Ovary (tissue), 9 donors: Measurements from ENCODE around the gene ZSWIM7. TPM values are rescaled to one million over a fixed set of nuclear protein-coding genes. Genes with fewer than 3 reads are reported as not detected.

Experiments
- DNase-seq, 5 donors: peaks; one replicate each; pipeline ENCODE4 v3.0.0-alpha.2; 2019 to 2020
- H3K27ac ChIP-seq, 2 donors: fragments of 200-600 bp; one replicate each; pipeline versions ENCODE4 v1.5.1 to v1.8.0; 2019 to 2022
- H3K27me3 ChIP-seq: fragments of 200-600 bp; one replicate; pipeline ENCODE4 v1.8.0; 2022
- H3K36me3 ChIP-seq: fragments of 200-600 bp; sonication (generic); one replicate; pipeline ENCODE4 v1.5.1; 2019
- H3K4me1 ChIP-seq: one replicate; pipeline ENCODE4 v1.8.1; 2013; ENCODE audit warnings: mild to moderate bottlenecking, moderate library complexity; ENCODE audit not compliant: insufficient read depth
- H3K4me3 ChIP-seq: fragments of 200-600 bp; sonication (generic); one replicate; pipeline ENCODE4 v1.5.1; 2017
- H3K9me3 ChIP-seq, 2 donors: fragments of 200-600 bp in 1 of 2; sonication (generic) in 1 of 2; one replicate each; pipeline versions ENCODE4 v1.5.1 to v1.8.1; 2013 to 2019; ENCODE audit warnings: mild to moderate bottlenecking in 1 of 2, moderate library complexity in 1 of 2
- EP300 ChIP-seq: sonication (generic); formaldehyde crosslinking; IDR thresholded peaks from one replicate; pipeline ENCODE4 v1.6.1; 2017; ENCODE audit warnings: antibody characterized with exemption
- POLR2A ChIP-seq: fragments of 450-650 bp; IDR thresholded peaks from one replicate; pipeline ENCODE4 v1.6.1; 2017; ENCODE audit warnings: antibody characterized with exemption, mild to moderate bottlenecking, moderate library complexity
- WGBS, 3 donors: extraction: QIAGEN DNeasy Blood & Tissue Kit in 1 of 3; methylation state at CpG; one replicate each; pipeline versions ENCODE4 v1.1.5 to v1.1.7; 2013 to 2017; 5-methylcytosine and 5-hydroxymethylcytosine counted together
- intact Hi-C, 4 donors: fragments of 100-400 bp; cut with DNase I; formaldehyde crosslinking; loops; one replicate each; pipeline versions ENCODE4 v1.11.0 to v1.15.1; 2022 to 2023
- polyA plus RNA-seq, 2 donors: library from polyadenylated mRNA; stranded (reverse); fragments of 200-250 nt in 1 of 2; fragments of 350-450 nt in 1 of 2; fragmentation: Illumina TruSeq in 1 of 2; extraction: RNeasy Lipid Tissue Mini Kit (QIAGEN cat#74804) in 1 of 2; gene quantifications; one replicate each; pipeline ENCODE4 v1.2.3, GENCODE V29; 2013 to 2014
- total RNA-seq, 7 donors: library from RNA; depleted of rRNA in 2 of 7; stranded (reverse); fragments of >200 nt in 2 of 7; fragmentation: NEBNext Ultra II Directional in 3 of 7; extraction: Animal tissue kit (Norgen Biotek cat#: 25700) in 3 of 7; gene quantifications; one replicate each; pipeline versions ENCODE4 v1.1.0 to v1.2.4, GENCODE V29; 2016 to 2023
- TF ChIP-seq, protein P1 (sequence below), 3 donors: fragments of 450-650 bp in 2 of 3; fragments of 200-600 bp in 1 of 3; IDR thresholded peaks; one replicate each; pipeline versions ENCODE4 v1.5.1 to v1.8.0; 2016 to 2022; ENCODE audit warnings: antibody characterized with exemption in 3 of 3, mild to moderate bottlenecking in 1 of 3
- donor health status: DM: no; HTN: no; CAD: no; lungs with moderate emphysema.
- donor health status: DM: no; HTN: no; CAD: no.
- donor health status: Bipolar disorder and iron deficiency.
- donor health status: DM: yes; HTN: yes; CAD: no.
- donor health status: DM: no; HTN: no; CAD: no.
- donor health status: DM: yes; HTN: yes; CAD: no.

ZSWIM7 gene
- total and polyA plus RNA-seq, 9 donors = 14.4 to 62.5 (median 25.7) TPM

DNA sequence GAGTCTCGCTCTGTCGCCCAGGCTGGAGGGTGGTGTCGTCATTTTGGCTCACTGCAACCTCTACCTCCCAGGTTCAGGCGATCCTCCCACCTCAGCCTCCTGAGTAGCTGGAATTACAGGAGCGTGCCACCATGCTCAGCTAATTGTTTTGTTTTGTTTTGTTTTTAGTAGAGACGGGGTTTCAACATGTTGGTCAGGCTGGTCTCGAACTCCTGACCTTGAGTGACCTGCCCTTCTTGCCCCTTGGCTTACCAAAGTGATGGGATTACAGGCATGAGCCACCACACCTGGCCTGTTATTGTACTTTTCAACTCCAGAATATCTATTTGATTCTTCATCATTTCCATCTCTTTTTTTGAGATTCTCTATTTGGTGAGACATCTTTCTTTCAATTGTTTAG lies 63.6 kb downstream of the ZSWIM7 start:
- Histone ChIP-seq H3K4me3 (no peak overlapping the region), H3K9me3 (no peaks in the 10 kb centered on the region), H3K27me3 (no peaks in the 10 kb centered on the region), H3K36me3 (no peaks in the 10 kb centered on the region), H3K4me1 (no peaks in the 10 kb centered on the region), H3K27ac (no peak overlapping the region)
- WGBS, 3 donors = 90 to 95% (median 92%) methylated on average over 7 of the region's 7 CpGs
- no peak for DNase-seq
- TF ChIP-seq EP300 = no peak
- TF ChIP-seq, protein P1, sequence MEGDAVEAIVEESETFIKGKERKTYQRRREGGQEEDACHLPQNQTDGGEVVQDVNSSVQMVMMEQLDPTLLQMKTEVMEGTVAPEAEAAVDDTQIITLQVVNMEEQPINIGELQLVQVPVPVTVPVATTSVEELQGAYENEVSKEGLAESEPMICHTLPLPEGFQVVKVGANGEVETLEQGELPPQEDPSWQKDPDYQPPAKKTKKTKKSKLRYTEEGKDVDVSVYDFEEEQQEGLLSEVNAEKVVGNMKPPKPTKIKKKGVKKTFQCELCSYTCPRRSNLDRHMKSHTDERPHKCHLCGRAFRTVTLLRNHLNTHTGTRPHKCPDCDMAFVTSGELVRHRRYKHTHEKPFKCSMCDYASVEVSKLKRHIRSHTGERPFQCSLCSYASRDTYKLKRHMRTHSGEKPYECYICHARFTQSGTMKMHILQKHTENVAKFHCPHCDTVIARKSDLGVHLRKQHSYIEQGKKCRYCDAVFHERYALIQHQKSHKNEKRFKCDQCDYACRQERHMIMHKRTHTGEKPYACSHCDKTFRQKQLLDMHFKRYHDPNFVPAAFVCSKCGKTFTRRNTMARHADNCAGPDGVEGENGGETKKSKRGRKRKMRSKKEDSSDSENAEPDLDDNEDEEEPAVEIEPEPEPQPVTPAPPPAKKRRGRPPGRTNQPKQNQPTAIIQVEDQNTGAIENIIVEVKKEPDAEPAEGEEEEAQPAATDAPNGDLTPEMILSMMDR (IDR thresholded peaks at IDR 0.05) = no peak
- TF ChIP-seq POLR2A = no peak
- intact Hi-C loops = no loop called here

DNA sequence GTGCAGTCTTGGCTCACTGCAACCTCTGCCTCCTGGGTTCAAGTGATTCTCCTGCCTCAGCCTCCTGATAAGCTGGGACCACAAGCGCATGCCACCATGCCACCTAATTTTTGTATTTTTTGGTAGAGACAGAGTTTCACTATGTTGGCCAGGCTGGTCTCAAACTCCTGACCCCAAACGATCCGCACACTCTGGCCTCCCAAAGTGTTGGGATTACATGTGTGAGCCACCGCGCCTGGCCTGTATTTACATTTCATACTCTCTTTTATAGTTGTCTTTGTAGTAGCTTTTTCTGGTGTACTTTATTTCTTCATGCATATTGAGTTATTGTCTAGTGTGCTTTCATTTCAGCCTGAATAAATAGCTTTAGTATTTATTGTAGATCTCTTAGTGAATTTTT lies 64.6 kb downstream of the ZSWIM7 start:
- H3K27me3 ChIP-seq = no peaks in the 10 kb centered on the region
- H3K27ac ChIP-seq = no peak overlapping the region
- H3K9me3 ChIP-seq = no peaks in the 10 kb centered on the region
- no peak for DNase-seq
- 94 to 97% (median 95%) methylated on average over 5 of the region's 5 CpGs for WGBS, 3 donors
- no peaks in the 10 kb centered on the region for H3K4me1 ChIP-seq
- no peak overlapping the region for H3K4me3 ChIP-seq
- no peaks in the 10 kb centered on the region for H3K36me3 ChIP-seq
- no peak for TF ChIP-seq EP300
- no peak for TF ChIP-seq POLR2A
- TF ChIP-seq, protein P1 (IDR thresholded peaks at IDR 0.05) = no peak
- intact Hi-C loops = no loop called here

DNA sequence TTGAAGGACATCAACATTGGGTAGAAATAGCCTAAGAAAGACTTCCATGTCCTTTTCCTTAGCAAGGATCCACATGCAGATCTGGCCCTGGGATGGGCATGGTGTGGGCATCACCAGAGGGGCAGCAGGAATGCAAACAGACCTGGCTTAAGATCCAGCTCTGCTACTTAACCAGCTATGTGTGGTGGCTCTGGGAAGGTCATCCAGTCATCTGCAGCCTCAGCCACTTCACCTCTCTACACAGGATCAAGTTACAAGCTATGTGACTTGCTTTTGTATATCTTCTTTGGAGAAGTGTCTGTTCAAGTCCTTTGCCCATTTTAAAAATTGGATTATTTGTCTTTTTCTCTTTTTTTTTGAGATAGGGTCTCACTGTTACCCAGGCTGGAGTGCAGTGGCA lies 68.1 kb downstream of the ZSWIM7 start:
- TF ChIP-seq POLR2A = no peak
- TF ChIP-seq, protein P1 (IDR thresholded peaks at IDR 0.05) = no peak
- TF ChIP-seq EP300 = no peak
- Histone ChIP-seq H3K27me3 (no peaks in the 10 kb centered on the region), H3K36me3 (no peaks in the 10 kb centered on the region), H3K27ac (no peak overlapping the region), H3K4me3 (no peak overlapping the region), H3K9me3 (no peaks in the 10 kb centered on the region), H3K4me1 (no peaks in the 10 kb centered on the region)
- intact Hi-C loops = no loop called here
- no peak for DNase-seq

DNA sequence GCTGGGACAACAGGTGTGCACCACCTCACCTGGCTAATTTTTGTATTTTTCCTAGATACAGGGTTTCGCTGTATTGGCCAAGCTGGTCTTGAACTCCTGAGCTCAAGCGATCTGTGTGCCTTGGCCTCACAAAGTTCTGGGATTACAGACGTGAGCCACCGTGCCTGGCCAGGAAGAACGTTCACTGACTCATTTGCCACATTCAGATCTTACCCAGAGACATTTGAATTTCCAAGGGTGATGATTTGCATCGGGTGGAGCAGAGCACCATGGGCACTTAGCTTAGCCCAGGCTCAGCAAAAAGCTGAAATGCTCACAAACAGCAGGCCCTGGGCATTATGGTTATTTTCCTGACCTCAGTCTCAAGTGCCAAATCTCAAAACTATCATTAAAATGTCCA lies 69.1 kb downstream of the ZSWIM7 start:
- no peaks in the 10 kb centered on the region for H3K4me1 ChIP-seq
- intact Hi-C loops = no loop called here
- no peaks in the 10 kb centered on the region for H3K9me3 ChIP-seq
- no peak overlapping the region for H3K4me3 ChIP-seq
- DNase-seq = no peak
- TF ChIP-seq POLR2A (no peak), EP300 (no peak)
- TF ChIP-seq, protein P1 (IDR thresholded peaks at IDR 0.05) = no peak
- no peaks in the 10 kb centered on the region for H3K27me3 ChIP-seq
- WGBS, 3 donors = 78 to 83% (median 80%) methylated on average over 6 of the region's 6 CpGs
- no peaks in the 10 kb centered on the region for H3K36me3 ChIP-seq
- no peak overlapping the region for H3K27ac ChIP-seq

DNA sequence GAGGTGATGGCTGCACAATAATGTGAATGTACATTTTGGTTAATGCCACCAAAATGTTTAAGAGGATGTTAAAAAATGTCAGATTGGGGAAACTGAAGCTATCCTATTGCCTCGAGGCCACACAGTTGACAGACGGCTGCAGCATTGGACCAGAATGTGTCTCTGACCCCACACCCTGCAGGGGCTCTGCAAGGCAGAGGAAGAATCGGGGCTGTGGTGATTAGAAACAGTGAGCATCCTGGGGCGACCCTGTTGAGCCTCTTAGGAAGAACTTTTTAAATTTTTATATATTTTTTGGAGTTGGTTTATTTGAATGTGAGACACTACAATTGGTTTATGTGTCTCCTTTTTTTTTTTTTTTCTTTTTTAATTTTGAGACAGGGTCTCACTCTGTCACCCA lies 69.6 kb downstream of the ZSWIM7 start:
- no peak for DNase-seq
- TF ChIP-seq, protein P1 (IDR thresholded peaks at IDR 0.05) = no peak
- no peak for TF ChIP-seq POLR2A
- TF ChIP-seq EP300 = no peak
- WGBS, 3 donors = 67 to 70% (median 69%) methylated on average over 4 of the region's 4 CpGs
- H3K9me3 ChIP-seq = no peaks in the 10 kb centered on the region
- no peaks in the 10 kb centered on the region for H3K4me1 ChIP-seq
- no peak overlapping the region for H3K27ac ChIP-seq
- intact Hi-C loops = no loop called here
- no peak overlapping the region for H3K4me3 ChIP-seq
- H3K36me3 ChIP-seq = no peaks in the 10 kb centered on the region
- no peaks in the 10 kb centered on the region for H3K27me3 ChIP-seq
